BLaER1 treated with 17β-estradiol and CSF1 and Interleukin-3, amounts not matched to agents 10 nM and 100 nM (cell line): ENCODE data around the gene TMPRSS6.

ENCODE experiments used
- H3K27ac ChIP-seq, 11 experiments: shearing (Covaris generic); formaldehyde crosslinking; 2 replicates each; pipeline ENCODE4 v1.8.1; 2022
- H3K27me3 ChIP-seq, 11 experiments: shearing (Covaris generic); formaldehyde crosslinking; 2 replicates each; pipeline ENCODE4 v1.8.1; 2022
- H3K36me3 ChIP-seq, 11 experiments: shearing (Covaris generic); formaldehyde crosslinking; 2 replicates each; pipeline ENCODE4 v1.8.1; 2022
- H3K4me1 ChIP-seq, 10 experiments: shearing (Covaris generic); formaldehyde crosslinking; 2 replicates each; pipeline ENCODE4 v1.8.1; 2022
- H3K4me2 ChIP-seq, 11 experiments: shearing (Covaris generic); formaldehyde crosslinking; 2 replicates each; pipeline ENCODE4 v1.8.1; 2022
- H3K4me3 ChIP-seq, 10 experiments: shearing (Covaris generic); formaldehyde crosslinking; 2 replicates each; pipeline ENCODE4 v1.8.1; 2022
- H3K9ac ChIP-seq, 11 experiments: shearing (Covaris generic); formaldehyde crosslinking; 2 replicates each; pipeline ENCODE4 v1.8.1; 2022
- H3K9me3 ChIP-seq, 11 experiments: shearing (Covaris generic); formaldehyde crosslinking; replicated peaks in 1 of 11; 2 replicates each; pipeline ENCODE4 v1.8.1; 2022
- H4K20me1 ChIP-seq, 11 experiments: shearing (Covaris generic); formaldehyde crosslinking; 2 replicates each; pipeline ENCODE4 v1.8.1; 2022
- Cebpa-rat ChIP-seq, 11 experiments: shearing (Covaris generic); IDR thresholded peaks; 2 replicates each; pipeline ENCODE4 v1.8.1; 2022

TMPRSS6 gene

GRCh38 chr22:37126383-37126782, 16.9 kb upstream of the TMPRSS6 start:
- no peak for TF ChIP-seq Cebpa-rat (IDR thresholded peaks at IDR 0.05)
- Histone ChIP-seq H3K4me1 (peaks cover 16 to 53% (median 47%) of the 10 kb centered on the region in 10 experiments), H3K4me2 (no peak overlapping the region), H3K9me3 (no peaks in the 10 kb centered on the region), H4K20me1 (no peaks in the 10 kb centered on the region; a peak in 1 of 22 replicates), H3K27ac (no peak overlapping the region), H3K27me3 (no peaks in the 10 kb centered on the region), H3K9ac (no peak overlapping the region), H3K36me3 (no peaks in the 10 kb centered on the region), H3K4me3 (no peak overlapping the region)

- H3K9me3 ChIP-seq, result no peaks in the 10 kb centered on the region
- H3K27me3 ChIP-seq, result no peaks in the 10 kb centered on the region
- peaks cover 11 to 35% (median 29%) of the 10 kb centered on the region in 10 experiments for H3K4me1 ChIP-seq
- TF ChIP-seq Cebpa-rat (IDR thresholded peaks at IDR 0.05), result no peak
- H3K4me2 ChIP-seq, result no peak overlapping the region
- no peaks in the 10 kb centered on the region; a peak in 1 of 22 replicates for H4K20me1 ChIP-seq
- no peaks in the 10 kb centered on the region for H3K36me3 ChIP-seq
- no peak overlapping the region for H3K9ac ChIP-seq
- H3K27ac ChIP-seq, result no peak overlapping the region
- H3K4me3 ChIP-seq, result no peak overlapping the region
These were observed 14.1 kb upstream of the TMPRSS6 start for GRCh38 chr22:37123649-37124048.

GRCh38 chr22:37122598-37123180, 13.2 kb upstream of the TMPRSS6 start:
- TF ChIP-seq Cebpa-rat (IDR thresholded peaks at IDR 0.05), result no peak
- peak overlapping the region in 2 of 11 experiments; percentile 48 to 56; a peak in 1 of 22 replicates for H3K27ac ChIP-seq
- peak overlapping the region; percentile 27 to 76 (median 60) for H3K4me2 ChIP-seq
- no peaks in the 10 kb centered on the region for H3K9me3 ChIP-seq
- H3K4me3 ChIP-seq, result no peak overlapping the region
- H3K4me1 ChIP-seq, result peaks cover 11 to 25% (median 21%) of the 10 kb centered on the region in 10 experiments
- no peaks in the 10 kb centered on the region for H3K36me3 ChIP-seq
- no peak overlapping the region for H3K9ac ChIP-seq
- H4K20me1 ChIP-seq, result no peaks in the 10 kb centered on the region; a peak in 1 of 22 replicates
- H3K27me3 ChIP-seq, result no peaks in the 10 kb centered on the region

- Histone ChIP-seq H3K4me3 (no peak overlapping the region), H3K9me3 (no peaks in the 10 kb centered on the region), H3K4me2 (peak overlapping the region; percentile 27 to 76 (median 60)), H3K27ac (peak overlapping the region in 6 of 11 experiments; percentile 10 to 56 (median 20); a peak in 6 of 22 replicates), H3K9ac (peak overlapping the region in 2 of 11 experiments; percentile 4 to 11; a peak in 1 of 22 replicates), H3K27me3 (no peaks in the 10 kb centered on the region), H3K36me3 (no peaks in the 10 kb centered on the region), H4K20me1 (no peaks in the 10 kb centered on the region; a peak in 1 of 22 replicates), H3K4me1 (peaks cover 11 to 20% (median 15%) of the 10 kb centered on the region in 10 experiments)
- TF ChIP-seq Cebpa-rat (IDR thresholded peaks at IDR 0.05), result no peak
These were observed 12.5 kb upstream of the TMPRSS6 start for GRCh38 chr22:37121887-37122591.

- Histone ChIP-seq H3K36me3 (no peaks in the 10 kb centered on the region), H3K4me3 (no peak overlapping the region), H3K27ac (no peak overlapping the region), H3K4me2 (no peak overlapping the region), H3K9ac (no peak overlapping the region), H3K27me3 (no peaks in the 10 kb centered on the region), H3K9me3 (no peaks in the 10 kb centered on the region), H4K20me1 (no peaks in the 10 kb centered on the region; a peak in 1 of 22 replicates), H3K4me1 (peaks cover 11 to 15% (median 13%) of the 10 kb centered on the region in 10 experiments)
- TF ChIP-seq Cebpa-rat (IDR thresholded peaks at IDR 0.05), result no peak
These were observed 11.2 kb upstream of the TMPRSS6 start for GRCh38 chr22:37120569-37121340.

- H3K36me3 ChIP-seq, result no peaks in the 10 kb centered on the region
- no peak for TF ChIP-seq Cebpa-rat (IDR thresholded peaks at IDR 0.05)
These were observed 10.4 kb upstream of the TMPRSS6 start for GRCh38 chr22:37119872-37120271.

GRCh38 chr22:37118083-37118482, 8.6 kb upstream of the TMPRSS6 start:
- Histone ChIP-seq H3K27me3 (no peaks in the 10 kb centered on the region), H3K27ac (no peak overlapping the region), H3K4me1 (peaks cover 11 to 15% (median 13%) of the 10 kb centered on the region in 10 experiments), H3K9ac (no peak overlapping the region), H3K4me2 (no peak overlapping the region), H3K36me3 (no peaks in the 10 kb centered on the region), H4K20me1 (no peaks in the 10 kb centered on the region; a peak in 1 of 22 replicates), H3K4me3 (no peak overlapping the region), H3K9me3 (no peaks in the 10 kb centered on the region)
- no peak for TF ChIP-seq Cebpa-rat (IDR thresholded peaks at IDR 0.05)

More at GRCh38 chr22:37119872-37120271, 10.4 kb upstream of the TMPRSS6 start:
- no peak overlapping the region for H3K4me3 ChIP-seq
- no peak overlapping the region for H3K9ac ChIP-seq
- H3K27ac ChIP-seq, result no peak overlapping the region
- H3K27me3 ChIP-seq, result no peaks in the 10 kb centered on the region
- no peak overlapping the region for H3K4me2 ChIP-seq
- no peaks in the 10 kb centered on the region; a peak in 2 of 22 replicates for H4K20me1 ChIP-seq
- H3K4me1 ChIP-seq, result peaks cover 11 to 15% (median 13%) of the 10 kb centered on the region in 10 experiments
- H3K9me3 ChIP-seq, result no peaks in the 10 kb centered on the region

GRCh38 chr22:37117092-37117491, 7.6 kb upstream of the TMPRSS6 start:
- Histone ChIP-seq H3K4me1 (peaks cover 4 to 8% (median 6%) of the 10 kb centered on the region in 10 experiments), H3K9me3 (no peaks in the 10 kb centered on the region), H3K9ac (no peak overlapping the region), H3K27ac (no peak overlapping the region), H3K4me3 (no peak overlapping the region), H3K27me3 (no peaks in the 10 kb centered on the region), H3K36me3 (no peaks in the 10 kb centered on the region), H3K4me2 (no peak overlapping the region), H4K20me1 (no peaks in the 10 kb centered on the region; a peak in 1 of 22 replicates)
- no peak for TF ChIP-seq Cebpa-rat (IDR thresholded peaks at IDR 0.05)

GRCh38 chr22:37115032-37115431, 5.5 kb upstream of the TMPRSS6 start:
- Histone ChIP-seq H3K27ac (no peak overlapping the region), H3K36me3 (no peaks in the 10 kb centered on the region), H3K4me1 (no peaks in the 10 kb centered on the region), H3K4me2 (no peak overlapping the region), H3K27me3 (no peaks in the 10 kb centered on the region), H3K4me3 (no peak overlapping the region), H4K20me1 (no peaks in the 10 kb centered on the region; a peak in 1 of 22 replicates), H3K9me3 (no peaks in the 10 kb centered on the region), H3K9ac (no peak overlapping the region)
- TF ChIP-seq Cebpa-rat (IDR thresholded peaks at IDR 0.05), result no peak
